K562 (cell line): ENCODE results near the gene LCP2. TPM values are rescaled to one million over a fixed set of nuclear protein-coding genes. Genes with fewer than 3 reads are reported as not detected.

Experiments used
- BMI1 ChIP-seq: fragments of 150-350 bp; IDR thresholded peaks from 2 replicates; pipeline ENCODE4 v1.6.1; 2014; ENCODE audit warnings: low read length
- BRCA1 ChIP-seq, 2 experiments: fragments of 450-650 bp in 1 of 2; sonication (generic) in 1 of 2; formaldehyde crosslinking in 1 of 2; IDR thresholded peaks; 2 replicates each; pipeline versions ENCODE4 v1.5.0 to v1.6.1; 2017 to 2020; ENCODE audit warnings: mild to moderate bottlenecking in 1 of 2, missing genetic modification reagents in 1 of 2
- BRF1 ChIP-seq: IDR thresholded peaks from 3 replicates; pipeline ENCODE4 v1.6.1; 2011; ENCODE audit warnings: borderline replicate concordance, mild to moderate bottlenecking; ENCODE audit not compliant: insufficient read length; ENCODE audit errors: extremely low read depth
- CAMTA2 ChIP-seq: fragments of 250-450 bp; sonication (Bioruptor Pico); conservative IDR thresholded peaks from 2 replicates; pipeline ENCODE4 v1.5.1; 2022
- CBX5 ChIP-seq: IDR thresholded peaks from 2 replicates; pipeline ENCODE4 v1.6.1; 2014; ENCODE audit warnings: low read depth, borderline replicate concordance
- CSDE1 ChIP-seq, 2 experiments: fragments of 450-650 bp; IDR thresholded peaks; 2 replicates each; pipeline ENCODE4 v1.6.1; 2016; ENCODE audit warnings: mild to moderate bottlenecking in 1 of 2
- GTF2F1 ChIP-seq: IDR thresholded peaks from 2 replicates; pipeline ENCODE4 v1.6.1; 2011; ENCODE audit warnings: low read depth, low read length, improper control_type of control experiment
- KLF6 ChIP-seq: fragments of 250-450 bp; sonication (Bioruptor Pico); IDR thresholded peaks from 2 replicates; pipeline ENCODE4 v1.4.0; 2020; ENCODE audit warnings: mild to moderate bottlenecking, moderate library complexity, borderline replicate concordance
- PCBP2 ChIP-seq: fragments of 200-400 bp; formaldehyde crosslinking; IDR thresholded peaks from 2 replicates; pipeline ENCODE4 v1.6.1; 2018; ENCODE audit warnings: low read length, low read depth, mild to moderate bottlenecking, moderate library complexity; ENCODE audit not compliant: poor library complexity, severe bottlenecking
- PHF8 ChIP-seq: fragments of 200-600 bp; sonication (generic); IDR thresholded peaks from 2 replicates; pipeline ENCODE4 v1.6.1; 2012; ENCODE audit warnings: mixed run types, mild to moderate bottlenecking, inconsistent platforms, low read length, moderate library complexity, borderline replicate concordance
- RREB1 ChIP-seq: fragments of 250-450 bp; sonication (Bioruptor Pico); IDR thresholded peaks from 2 replicates; pipeline ENCODE4 v1.4.0; 2020
- SMARCE1 ChIP-seq: fragments of 450-650 bp; IDR thresholded peaks from 2 replicates; pipeline ENCODE4 v1.7.1; 2016; ENCODE audit warnings: mild to moderate bottlenecking
- SRF ChIP-seq, 2 experiments: fragments of 250-450, 450-650 bp in 1 of 2; sonication (Bioruptor Pico) in 1 of 2; sonication (generic) in 1 of 2; formaldehyde crosslinking; IDR thresholded peaks; 2 replicates each; pipeline versions ENCODE4 v1.5.0 to v1.5.1; 2020 to 2022; ENCODE audit warnings: mild to moderate bottlenecking in 1 of 2, missing genetic modification reagents in 1 of 2
- ZBTB8A ChIP-seq: fragments of 450-650 bp; IDR thresholded peaks from 2 replicates; pipeline ENCODE4 v1.6.1; 2018; ENCODE audit warnings: mild to moderate bottlenecking, moderate library complexity; ENCODE audit not compliant: partially characterized antibody
- ZNF134 ChIP-seq: fragments of 250-450 bp; sonication (Bioruptor Pico); conservative IDR thresholded peaks from 2 replicates; pipeline ENCODE4 v1.4.0; 2020
- ZNF449 ChIP-seq: fragments of 250-450 bp; sonication (Bioruptor Pico); IDR thresholded peaks from 2 replicates; pipeline ENCODE4 v1.8.0; 2022; ENCODE audit warnings: moderate library complexity, mild to moderate bottlenecking, inconsistent platforms
- ZNF561 ChIP-seq: fragments of 450-650 bp; formaldehyde crosslinking; conservative IDR thresholded peaks from 2 replicates; pipeline ENCODE4 v1.4.0; 2020; ENCODE audit warnings: mild to moderate bottlenecking, moderate library complexity
- ZNF766 ChIP-seq: fragments of 200-800 bp; sonication (Bioruptor generic); conservative IDR thresholded peaks from 2 replicates; pipeline ENCODE4 v1.6.1; 2016; ENCODE audit warnings: missing genetic modification characterization, missing compliant biosample characterization
- polyA plus RNA-seq, 8 experiments: library from polyadenylated mRNA; depleted of rRNA in 4 of 8; stranded (reverse) in 5 of 8; unstranded in 3 of 8; fragments of >200 nt; fragmentation: Nextera tagmentation in 2 of 8; fragmentation: Illumina TruSeq in 1 of 8; extraction: Ambion mirVana in 2 of 8; extraction: Trizol in 1 of 8; gene quantifications; 2 replicates each; pipeline versions ENCODE4 v1.2.1 to v1.2.3, GENCODE V29; 2011 to 2014; ENCODE audit warnings: inconsistent platforms in 1 of 8, missing spikeins in 1 of 8
- total RNA-seq, 7 experiments: library from RNA; depleted of rRNA in 6 of 7; stranded (reverse); fragments of >200 nt in 6 of 7; fragmentation: Illumina TruSeq in 2 of 7; extraction: Trizol in 2 of 7; gene quantifications; 2 replicates each; pipeline versions ENCODE4 v1.2.1 to v1.2.3, GENCODE V29; 2011 to 2021; ENCODE audit warnings: low replicate concordance in 1 of 7
- TF ChIP-seq, protein P1 (sequence below): conservative IDR thresholded peaks from 2 replicates; pipeline ENCODE4 v1.6.1; 2011; ENCODE audit warnings: low read depth, mild to moderate bottlenecking, low read length; ENCODE audit not compliant: control insufficient read depth

The LCP2 gene
- total and polyA plus RNA-seq, 9 of the 15 experiments (the other 6 are each of a cell fraction or from before 2014, with no cell fraction given): 4.0 to 31.3 (median 14.6) TPM

DNA sequence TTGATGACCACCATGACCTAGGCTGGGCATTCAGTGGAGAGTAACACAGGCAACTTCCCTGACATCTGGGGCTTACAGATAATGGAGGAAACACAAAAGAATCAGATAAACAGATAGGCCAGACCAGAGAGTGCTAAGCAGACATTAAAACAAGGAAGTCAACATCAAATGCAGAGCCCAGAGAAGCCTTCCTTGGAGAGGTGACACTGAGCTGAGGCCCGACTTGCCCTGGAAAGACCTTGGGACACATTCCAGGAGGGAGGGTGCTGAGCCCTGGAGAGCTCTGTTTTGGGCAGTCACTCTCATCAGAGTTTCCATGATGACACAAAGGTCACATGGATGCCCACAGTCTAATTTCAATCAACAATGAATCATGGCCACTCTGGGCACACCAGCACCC is 96.7 kb downstream of the LCP2 start (continued):
- TF ChIP-seq GTF2F1 (no peak), SRF (CRISPR knock-in tag; IDR thresholded peaks at IDR 0.05) (no peak), BRF1 (no peak), PHF8 (no peak), SMARCE1 (peak; percentile 33; the same call in 1 of the 2 replicates), ZBTB8A (no peak), CBX5 (no peak), ZNF449 (no peak), ZNF766 (CRISPR knock-in tag) (no peak), PCBP2 (no peak), BRCA1 (IDR thresholded peaks at IDR 0.05) (no peak), BRCA1 (CRISPR knock-in tag; IDR thresholded peaks at IDR 0.05) (no peak), KLF6 (CRISPR knock-in tag) (no peak), ZNF561 (CRISPR knock-in tag) (no peak), CAMTA2 (CRISPR knock-in tag) (no peak), CSDE1 (IDR thresholded peaks at IDR 0.05) (no peak), ZNF134 (CRISPR knock-in tag) (no peak), RREB1 (CRISPR knock-in tag) (no peak), BMI1 (no peak)
- TF ChIP-seq, protein P1, sequence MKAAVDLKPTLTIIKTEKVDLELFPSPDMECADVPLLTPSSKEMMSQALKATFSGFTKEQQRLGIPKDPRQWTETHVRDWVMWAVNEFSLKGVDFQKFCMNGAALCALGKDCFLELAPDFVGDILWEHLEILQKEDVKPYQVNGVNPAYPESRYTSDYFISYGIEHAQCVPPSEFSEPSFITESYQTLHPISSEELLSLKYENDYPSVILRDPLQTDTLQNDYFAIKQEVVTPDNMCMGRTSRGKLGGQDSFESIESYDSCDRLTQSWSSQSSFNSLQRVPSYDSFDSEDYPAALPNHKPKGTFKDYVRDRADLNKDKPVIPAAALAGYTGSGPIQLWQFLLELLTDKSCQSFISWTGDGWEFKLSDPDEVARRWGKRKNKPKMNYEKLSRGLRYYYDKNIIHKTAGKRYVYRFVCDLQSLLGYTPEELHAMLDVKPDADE: no peak
